Measurements from ENCODE around the gene PUM2.

Gene PUM2

DNA sequence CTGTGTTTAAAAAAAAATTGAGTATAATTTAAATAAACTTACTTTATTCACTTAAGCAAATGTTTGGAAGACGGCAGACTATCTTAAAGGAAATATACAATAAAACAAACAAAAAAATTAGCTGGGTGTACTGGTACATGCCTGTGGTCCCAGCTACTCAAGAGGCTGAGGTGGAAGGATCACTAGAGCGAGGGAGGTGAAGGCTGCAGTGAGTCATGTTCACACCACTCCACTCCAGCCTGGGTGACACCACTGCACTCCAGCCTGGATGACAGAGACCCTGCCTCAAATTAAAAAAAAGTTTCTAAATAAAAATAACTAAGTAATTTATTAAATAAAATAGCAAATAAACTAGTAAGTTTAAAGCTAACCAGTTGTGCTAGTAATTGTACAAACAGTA is 7.5 kb downstream of the PUM2 start:
- DNase-seq, result no peak

DNA sequence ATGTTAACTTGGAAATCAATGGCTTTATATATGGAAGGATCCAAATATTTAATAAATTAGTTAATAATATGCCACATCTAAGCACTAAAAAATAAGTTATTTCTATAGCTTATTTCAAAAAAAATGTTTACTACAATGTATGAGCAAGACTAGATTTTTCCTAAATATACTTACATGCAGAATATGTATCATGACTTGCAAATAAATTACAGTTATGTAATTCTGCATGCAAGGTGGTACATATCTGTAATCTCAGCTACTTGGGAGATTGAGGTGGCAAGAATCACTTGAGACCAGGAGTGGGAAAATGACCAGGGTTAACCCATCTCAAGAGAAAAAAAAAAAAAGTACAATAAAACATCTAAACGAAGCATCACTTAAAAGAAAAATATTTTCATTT is 11.6 kb downstream of the PUM2 start:
- no peak for DNase-seq

- DNase-seq, result no peak
Measured at GRCh38 chr2:20334605-20335203, 15.9 kb downstream of the PUM2 start.

DNA sequence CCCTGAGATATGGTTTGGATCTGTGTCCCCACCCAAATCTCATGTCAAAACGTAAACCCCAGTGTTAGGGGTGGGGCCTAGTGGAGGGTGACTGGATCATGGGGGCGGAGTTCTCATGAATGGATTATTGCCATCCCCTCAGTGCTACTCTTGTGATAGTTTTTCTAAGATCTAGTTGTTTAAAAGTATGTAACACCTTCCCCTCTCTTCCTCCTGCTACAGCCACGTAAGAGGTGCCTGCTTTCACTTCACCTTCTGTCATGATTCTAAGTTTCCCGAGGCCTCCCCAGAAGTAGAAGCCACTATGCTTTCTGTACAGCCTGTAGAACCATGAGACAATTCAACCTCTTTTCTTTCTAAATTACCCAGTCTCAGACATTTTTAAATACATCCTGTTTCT is 16.9 kb downstream of the PUM2 start:
- no peak for DNase-seq

GRCh38 chr2:20330192-20330591 is 20.5 kb downstream of the PUM2 start:
- DNase-seq, result no peak

DNA sequence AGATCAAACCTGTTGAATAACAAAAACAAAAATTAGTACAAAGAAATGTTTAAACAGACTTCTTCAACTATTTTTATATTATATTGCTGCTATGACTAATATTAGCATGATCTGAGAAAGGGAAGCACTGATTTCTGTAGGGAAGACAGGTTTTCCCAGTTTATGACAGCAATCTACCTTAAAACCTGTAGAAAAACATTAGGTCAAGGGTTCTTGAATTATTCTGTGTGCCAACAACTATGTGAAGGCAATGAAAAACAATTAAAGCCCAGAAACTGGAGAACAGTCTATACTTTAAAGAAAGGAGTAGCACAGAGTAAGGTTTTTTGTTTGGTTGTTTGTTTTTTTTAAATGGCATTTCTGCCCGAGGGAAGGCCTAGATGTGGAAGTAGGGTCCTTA is 23.3 kb downstream of the PUM2 start:
- DNase-seq, result no peak

DNA sequence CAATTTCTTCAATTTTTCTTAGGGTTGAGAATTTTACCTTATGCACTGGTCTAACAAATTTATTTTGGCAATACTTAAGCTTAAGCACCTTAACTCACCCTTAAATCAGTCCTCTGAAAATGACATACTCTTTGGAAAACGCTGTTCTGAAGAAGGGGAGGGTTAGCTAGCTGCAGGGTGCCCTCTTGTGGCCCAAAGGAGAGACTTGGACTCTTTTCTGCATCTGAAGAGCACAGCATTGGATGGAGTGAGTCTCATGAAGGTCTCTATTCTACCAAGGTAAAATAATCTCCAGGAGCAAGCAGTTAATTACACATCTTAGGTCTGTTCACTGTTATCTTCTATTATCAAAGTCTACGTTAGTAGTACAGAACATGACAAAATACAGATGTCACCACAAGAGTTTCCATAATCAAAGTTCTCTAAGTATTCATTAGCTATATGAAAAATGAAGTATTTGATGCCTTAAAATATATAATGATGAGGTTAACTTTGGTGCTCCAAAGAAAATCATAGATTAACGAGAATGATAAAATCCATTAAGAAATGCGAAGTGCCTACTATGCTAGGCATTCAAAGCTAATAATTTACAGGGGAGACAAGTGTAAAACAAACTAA is 24.4 kb downstream of the PUM2 start:
- peak; percentile 27 for DNase-seq

DNA sequence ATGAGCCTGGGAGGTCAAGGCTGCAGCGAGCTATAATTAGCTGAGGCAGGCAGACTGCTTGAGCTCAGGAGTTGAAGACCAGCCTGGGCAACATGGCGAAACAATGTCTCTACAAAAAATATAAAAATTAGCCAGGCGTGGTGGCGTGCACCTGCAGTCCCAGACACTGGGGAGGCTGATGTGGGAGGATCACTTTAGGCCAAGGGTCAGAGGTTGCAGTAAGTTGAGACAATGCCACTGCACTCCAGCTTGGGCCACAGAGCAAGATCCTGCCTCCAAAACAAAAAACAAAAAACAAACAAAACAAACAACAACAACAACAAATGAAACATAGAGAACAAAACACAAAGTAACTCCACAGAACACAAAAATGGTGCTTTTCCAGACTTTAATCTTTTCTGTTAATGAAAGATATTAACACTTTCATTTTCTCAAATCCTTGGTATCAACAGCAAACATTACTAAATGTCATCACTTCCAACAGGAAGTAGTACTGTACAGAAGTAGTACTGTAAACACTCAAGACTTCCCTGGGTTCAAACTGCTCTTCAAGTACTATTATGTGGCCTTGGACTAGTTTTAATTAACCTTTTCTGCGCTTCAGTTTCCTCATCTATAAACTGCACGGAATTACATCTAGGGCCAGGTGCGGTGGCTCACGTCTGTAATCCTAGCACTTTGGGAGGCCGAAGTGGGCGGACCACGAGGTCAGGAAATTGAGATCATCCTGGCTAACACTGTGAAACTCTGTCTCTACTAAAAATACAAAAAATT is 27.9 kb downstream of the PUM2 start:
- DNase-seq, result no peak

DNA sequence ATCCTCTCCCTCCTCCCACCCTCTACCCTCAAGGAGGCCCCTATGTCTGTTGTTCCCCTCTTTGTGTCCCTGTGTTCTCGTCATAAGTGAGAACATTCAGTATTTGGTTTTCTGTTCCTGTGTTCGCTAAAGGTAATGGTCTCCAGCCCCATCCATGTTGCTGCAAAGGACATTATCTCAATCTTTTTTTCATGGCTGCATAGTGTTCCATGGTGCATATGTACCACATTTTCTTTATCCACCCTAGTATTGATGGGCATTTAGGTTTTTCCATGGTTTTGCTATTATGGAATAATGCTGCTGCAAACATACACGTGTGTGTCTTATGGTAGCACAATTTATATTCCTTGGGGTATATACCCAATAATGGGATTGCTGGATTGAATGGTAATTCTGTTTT is 33.0 kb downstream of the PUM2 start:
- DNase-seq, result no peak

DNA sequence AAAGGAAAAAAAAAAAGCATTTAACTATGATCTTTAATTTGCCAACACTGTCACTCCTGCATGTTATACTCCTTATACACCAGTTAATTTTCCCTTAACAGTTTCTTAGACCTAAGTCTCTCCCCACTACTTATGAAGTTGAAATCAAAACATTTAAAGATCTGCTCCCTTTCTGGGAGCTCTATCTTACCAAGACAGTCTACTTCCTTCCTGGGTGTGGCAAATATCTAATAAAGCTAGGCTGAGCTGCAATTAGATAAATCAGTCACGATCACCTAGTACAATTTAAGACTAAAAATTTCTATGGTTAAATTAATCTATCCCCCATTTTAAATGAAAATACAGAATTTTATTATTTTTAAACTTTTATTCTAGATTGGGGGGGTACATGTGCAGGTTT is 33.4 kb downstream of the PUM2 start:
- no peak for DNase-seq

DNA sequence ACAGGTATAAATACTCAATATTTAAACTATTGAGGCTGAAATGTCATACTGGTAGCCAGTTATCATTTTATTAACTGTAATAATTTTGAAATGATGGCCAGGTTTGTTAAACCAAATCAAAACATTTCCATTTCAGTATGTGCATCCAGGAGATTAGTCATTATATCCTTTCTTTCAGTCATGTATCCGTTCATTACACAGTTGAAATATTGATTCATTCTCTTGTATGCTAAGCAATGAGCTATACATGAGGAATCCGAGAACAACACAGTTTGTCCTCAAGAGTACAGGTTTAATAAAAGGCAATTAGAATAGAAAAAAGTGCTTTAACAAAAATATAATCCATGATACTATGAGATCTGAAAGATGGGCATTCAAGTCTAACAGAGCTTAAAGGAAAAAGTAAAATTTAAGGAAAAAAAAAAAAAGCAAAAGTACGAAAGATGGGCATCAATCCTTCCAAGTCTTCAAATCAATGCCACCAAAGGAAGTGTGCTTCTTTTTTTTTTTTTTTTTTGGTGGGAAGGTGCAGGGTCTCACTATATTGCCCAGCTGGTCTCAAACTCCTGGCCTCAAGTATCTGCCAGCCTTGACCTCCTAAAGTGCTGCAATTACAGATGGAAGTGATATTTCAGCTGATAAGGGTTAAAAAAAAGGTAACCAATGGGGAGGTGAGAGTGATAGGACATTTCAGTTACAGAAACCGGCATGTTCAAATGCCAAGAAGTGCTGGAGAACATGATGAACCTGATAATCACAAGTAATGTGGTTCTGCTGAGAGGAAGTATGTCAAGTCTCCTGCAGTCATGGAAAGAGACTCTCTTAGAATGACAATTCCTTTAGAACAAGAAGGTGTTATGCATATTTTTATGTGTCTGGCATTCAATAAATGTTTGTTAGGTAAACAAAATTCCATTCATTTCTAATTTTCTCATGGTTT is 35.8 kb downstream of the PUM2 start:
- DNase-seq, result no peak

GRCh38 chr2:20313659-20314058 is 37.0 kb downstream of the PUM2 start:
- DNase-seq, result no peak

DNA sequence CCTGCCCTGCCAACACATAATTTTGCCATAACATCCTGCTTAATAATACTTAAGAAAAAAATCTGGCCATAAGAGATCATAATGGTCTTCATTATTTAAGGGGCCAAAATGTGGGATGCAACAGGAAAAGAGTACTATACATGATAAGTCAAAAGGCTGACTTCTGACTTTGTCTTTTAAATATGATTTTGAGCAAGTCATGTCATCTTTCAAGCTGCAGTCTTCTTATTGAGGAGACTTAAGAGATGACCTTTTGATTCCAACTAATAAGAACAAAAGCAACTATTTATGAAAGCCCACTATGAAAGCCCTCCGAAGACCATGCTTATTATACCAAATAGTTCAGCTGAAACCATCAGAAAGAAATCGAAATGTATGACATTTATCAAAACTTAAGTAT is 41.6 kb downstream of the PUM2 start:
- no peak for DNase-seq

- DNase-seq, result no peak
Measured at GRCh38 chr2:20307311-20307710, 43.3 kb downstream of the PUM2 start.

- no peak for DNase-seq
Measured at GRCh38 chr2:20304411-20304810, 46.2 kb downstream of the PUM2 start.

DNA sequence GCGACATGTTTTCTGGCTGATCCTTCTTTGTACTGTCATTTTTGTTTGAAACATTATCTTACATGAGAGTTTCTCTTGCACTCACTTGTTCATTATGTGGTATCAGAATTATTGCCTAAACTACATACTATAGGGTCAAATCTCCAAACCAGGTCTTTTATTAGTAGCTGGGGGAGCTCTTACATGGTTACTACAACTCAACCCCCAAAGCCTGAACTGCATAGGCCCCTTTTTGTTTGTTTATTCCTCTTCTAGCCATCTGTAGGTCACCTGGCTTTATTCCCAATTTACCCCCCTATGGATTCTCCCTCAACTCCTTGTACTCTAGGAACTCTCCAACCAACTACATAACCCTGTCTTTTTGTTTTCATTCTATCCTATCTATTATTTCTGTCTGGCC is 46.7 kb downstream of the PUM2 start:
- DNase-seq, result no peak

DNA sequence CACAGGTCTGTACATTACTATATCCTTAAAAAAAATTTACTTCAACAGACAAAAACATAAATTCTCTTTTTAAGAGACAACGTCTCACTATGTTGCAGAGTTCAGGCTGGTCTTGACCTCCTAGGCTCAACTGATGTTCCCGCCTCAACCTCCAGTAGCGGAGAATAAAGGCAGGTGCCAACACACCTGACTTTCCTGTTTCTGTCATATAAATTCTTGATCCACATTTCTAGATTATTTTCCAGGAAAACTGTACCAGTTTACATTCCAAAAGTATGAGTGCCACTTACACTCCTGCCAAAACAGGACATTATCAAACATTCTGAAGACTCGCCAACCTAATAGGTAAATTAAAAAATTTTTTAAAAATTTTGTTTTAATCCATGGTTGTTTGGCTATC is 48.6 kb downstream of the PUM2 start:
- no peak for DNase-seq

DNA sequence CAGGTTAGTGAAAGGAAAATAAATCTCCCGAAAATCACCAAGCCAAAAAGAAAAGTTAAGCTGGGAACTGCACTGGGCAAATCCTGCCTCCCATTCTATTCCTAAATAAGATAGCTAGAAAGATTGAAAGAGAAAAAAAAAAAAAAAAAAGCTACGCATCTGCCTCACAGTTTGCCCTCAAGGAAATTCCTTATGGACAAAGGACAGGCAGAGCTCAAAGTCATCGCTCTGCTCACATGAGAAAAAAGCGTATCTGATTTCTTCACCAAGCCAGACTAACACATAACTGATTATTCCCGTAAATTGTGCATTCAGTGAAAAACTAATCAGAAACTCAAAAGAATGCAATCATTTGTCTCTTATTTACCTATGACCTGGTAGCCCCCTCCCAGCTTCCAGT is 50.0 kb downstream of the PUM2 start:
- DNase-seq, result no peak

- no peak for DNase-seq
Measured at GRCh38 chr2:20299113-20299512, 51.5 kb downstream of the PUM2 start.

GRCh38 chr2:20294231-20294630 is 56.4 kb downstream of the PUM2 start:
- no peak for DNase-seq

- DNase-seq, result no peak
Measured at GRCh38 chr2:20292984-20293383, 57.7 kb downstream of the PUM2 start.

DNA sequence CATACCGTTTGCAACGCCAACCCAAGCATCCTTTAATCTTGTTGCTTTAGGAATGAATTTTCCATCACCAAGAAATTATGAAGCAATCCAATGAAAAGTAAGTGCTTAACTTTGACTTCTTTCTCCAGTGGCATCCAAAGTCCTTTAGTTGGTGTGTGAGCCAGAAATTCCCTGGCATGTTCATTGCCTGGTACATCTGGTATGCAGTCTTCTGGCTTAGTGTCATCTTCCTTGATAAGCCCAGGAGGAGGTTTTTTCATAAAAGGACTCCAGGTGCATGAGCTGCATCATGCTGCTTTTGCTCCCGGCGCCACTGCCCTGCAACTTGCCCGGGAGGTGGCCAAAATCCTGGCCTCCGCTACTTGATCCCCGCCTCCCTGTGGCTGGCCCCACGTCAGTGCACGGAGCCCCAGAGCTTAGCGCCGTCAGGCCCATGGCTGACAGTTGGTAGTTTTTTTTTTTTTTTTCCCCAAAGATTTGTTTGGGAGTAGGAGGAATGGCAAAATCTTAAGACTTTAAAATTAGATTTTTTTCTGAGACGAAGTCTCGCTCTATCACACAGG is 58.7 kb downstream of the PUM2 start:
- DNase-seq, result no peak

DNA sequence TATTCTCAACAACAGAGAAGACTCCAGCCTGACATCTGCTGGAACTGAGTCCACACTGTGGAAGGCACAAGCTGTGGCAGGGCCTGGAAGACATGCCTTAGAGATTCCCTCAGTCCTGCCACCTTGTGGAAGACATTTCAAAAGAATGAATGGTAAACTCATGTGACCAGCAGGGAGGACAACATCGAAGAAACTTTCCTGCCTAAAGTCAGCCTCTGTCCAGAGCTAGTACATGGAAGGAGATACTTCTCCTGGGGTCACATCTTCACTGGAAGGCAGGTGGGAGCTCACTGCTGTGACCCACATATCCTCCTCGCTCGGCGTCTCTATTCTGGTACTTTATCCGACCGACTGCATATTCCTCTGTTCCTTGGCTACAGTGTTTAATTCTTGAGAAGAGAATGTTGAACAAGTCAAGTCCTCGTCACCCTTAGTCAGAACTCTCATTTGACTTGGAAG is 59.5 kb downstream of the PUM2 start:
- DNase-seq, result no peak
